ENCODE data around the gene AZIN2. TPM values are rescaled to one million over a fixed set of nuclear protein-coding genes. Genes with fewer than 3 reads are reported as not detected.
A peak's percentile ranks its signal among the peaks of the same experiment; 100 is the strongest.

Gene AZIN2
- total RNA-seq, 1 experiment from 2014 or later, result 0.39 TPM

GRCh38 chr1:33162141-33162540 is 81.2 kb downstream of the AZIN2 start:
- Histone ChIP-seq H3K27ac (ENCODE audit: insufficient read length, low read depth, low read length) (no peak overlapping the region), H3T11ph (ENCODE audit: low read length) (no peak overlapping the region), H4K5ac (ENCODE audit: insufficient read length, low read depth, low read length) (no peak overlapping the region), H2BK5ac (ENCODE audit: insufficient read length, low read length) (no peak overlapping the region), H3K18ac (ENCODE audit: insufficient read length, low read depth, low read length) (no peak overlapping the region), H4K20me1 (ENCODE audit: control insufficient read depth, insufficient read depth, insufficient read length) (no peaks in the 10 kb centered on the region), H3K14ac (ENCODE audit: insufficient read depth, low read length) (no peak overlapping the region), H3K27me3 (ENCODE audit: insufficient read depth, low read length) (no peaks in the 10 kb centered on the region), H2BK15ac (ENCODE audit: low read depth, low read length) (no peak overlapping the region), H2AK5ac (ENCODE audit: insufficient read length, low read length) (no peak overlapping the region), H2BK12ac (ENCODE audit: insufficient read length, low read depth, low read length) (no peak overlapping the region), H2BK20ac (ENCODE audit: low read depth, low read length, poor library complexity, severe bottlenecking) (no peak overlapping the region), H2BK120ac (ENCODE audit: low read depth, low read length, poor library complexity, severe bottlenecking) (no peak overlapping the region), H4K8ac (replicated peaks; ENCODE audit: insufficient read length, low read depth, low read length) (no peak overlapping the region), H3K23me2 (ENCODE audit: insufficient read length, low read depth, low read length, poor library complexity, severe bottlenecking) (no peaks in the 10 kb centered on the region), H3K79me1 (ENCODE audit: insufficient read depth, low read depth, low read length, poor library complexity, severe bottlenecking) (no peaks in the 10 kb centered on the region), H3K23ac (ENCODE audit: insufficient read length, low read depth, low read length) (no peak overlapping the region), H2AFZ (ENCODE audit: low read length) (no peak overlapping the region), H3K9ac (ENCODE audit: extremely low read depth, insufficient read length, low read length) (no peak overlapping the region), H3K9me3 (ENCODE audit: control insufficient read depth, low read depth, low read length) (no peaks in the 10 kb centered on the region), H3K56ac (ENCODE audit: insufficient read length, low read depth, low read length) (no peak overlapping the region), H3K4ac (ENCODE audit: low read depth, low read length) (no peak overlapping the region), H3K4me2 (ENCODE audit: insufficient read depth, insufficient read length, low read length) (no peak overlapping the region), H4K91ac (ENCODE audit: insufficient read length, low read depth, low read length) (no peak overlapping the region), H3K79me2 (ENCODE audit: insufficient read depth, low read length) (no peaks in the 10 kb centered on the region), H3K4me1 (ENCODE audit: insufficient read depth, low read length) (peaks cover 2% of the 10 kb centered on the region; the same call in 1 of the 2 replicates)
- Mint-ChIP-seq H3K36me3 (ENCODE audit: insufficient read depth in 1 of 3, low read depth in 3 of 3) (peaks cover 9 to 12% (median 11%) of the 10 kb centered on the region in 3 experiments; a peak in 6 of 7 replicates), H3K4me3 (0 out of 5 replicates have a peak overlapping the region, but pooled peaks of 1 of the 2 experiments have one; percentile 8), H3K4me1 (peaks cover 42 to 49% of the 10 kb centered on the region in 2 experiments), H3K27me3 (ENCODE audit: low read depth) (peaks cover 10% of the 10 kb centered on the region), H3K27ac (no peak overlapping the region; a peak in 1 of 7 replicates), H3K9me3 (peaks cover 0 to 2% of the 10 kb centered on the region in 2 experiments; a peak in 1 of 5 replicates)
- no peak for DNase-seq
- TF ChIP-seq CTCF (conservative IDR thresholded peaks at IDR 0.05), result no peak
- WGBS (ENCODE audit: extremely low coverage, insufficient read length, low lambda C conversion rate), result no CpG with 5 or more reads among the region's 2 CpGs

Data from H9 (cell line).